IPS-15b (cell line): ENCODE measurements around the gene ATP5PD.
"Not testable (repeated sequence)": the region's sequence is repeated elsewhere in the genome, so short reads cannot be mapped to it uniquely, and the experiment has no call there.

ENCODE experiments used
- H3K27me3 ChIP-seq: one replicate; pipeline ENCODE4 v1.6.1; 2013; ENCODE audit warnings: low read length; ENCODE audit not compliant: control insufficient read depth, insufficient read depth
- H3K36me3 ChIP-seq: one replicate; pipeline ENCODE4 v1.6.1; 2013; ENCODE audit warnings: low read length; ENCODE audit not compliant: control insufficient read depth, insufficient read depth
- H3K4me1 ChIP-seq: one replicate; pipeline ENCODE4 v1.6.1; 2013; ENCODE audit warnings: mild to moderate bottlenecking, low read length; ENCODE audit not compliant: control insufficient read depth, insufficient read depth
- H3K4me3 ChIP-seq: one replicate; pipeline ENCODE4 v1.5.1; 2013; ENCODE audit warnings: low read depth, low read length
- H3K9ac ChIP-seq: one replicate; pipeline ENCODE4 v1.6.1; 2013; ENCODE audit warnings: low read depth, mild to moderate bottlenecking, low read length
- H3K9me3 ChIP-seq: one replicate; pipeline ENCODE4 v1.6.1; 2013; ENCODE audit warnings: mild to moderate bottlenecking, low read length; ENCODE audit not compliant: control insufficient read depth, insufficient read depth

The ATP5PD gene

DNA sequence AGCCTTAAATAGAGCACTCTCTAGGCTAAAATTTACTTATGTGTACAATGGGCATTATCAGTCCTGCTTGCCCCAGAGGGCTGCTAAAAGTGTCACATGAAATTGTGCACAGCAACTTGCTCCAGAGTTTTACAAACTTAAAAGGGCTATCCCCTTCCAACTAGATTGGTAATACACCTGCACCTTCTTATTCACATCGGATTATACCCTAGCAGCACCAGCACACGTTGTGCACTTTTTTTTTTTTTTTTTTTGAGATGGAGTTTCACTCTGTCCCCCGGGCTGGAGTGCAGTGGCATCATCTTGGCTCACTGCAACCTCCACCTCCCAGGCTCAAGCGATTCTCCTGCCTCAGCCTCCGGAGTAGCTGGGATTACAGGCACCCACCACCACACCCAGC, 3.0 kb downstream of the ATP5PD start:
- not testable (repeated sequence) for H3K27me3 ChIP-seq, H3K9ac ChIP-seq, H3K9me3 ChIP-seq, H3K4me3 ChIP-seq
- H3K4me1 ChIP-seq: peaks cover 17% of the 10 kb centered on the region
- H3K36me3 ChIP-seq: peaks cover 25% of the 10 kb centered on the region

GRCh38 chr17:75041656-75042280, 5.0 kb downstream of the ATP5PD start:
- Histone ChIP-seq H3K36me3 (peaks cover 31% of the 10 kb centered on the region), H3K4me1 (peaks cover 15% of the 10 kb centered on the region), H3K27me3 (no peaks in the 10 kb centered on the region), H3K4me3 (no peak overlapping the region), H3K9me3 (no peaks in the 10 kb centered on the region), H3K9ac (no peak overlapping the region)

DNA sequence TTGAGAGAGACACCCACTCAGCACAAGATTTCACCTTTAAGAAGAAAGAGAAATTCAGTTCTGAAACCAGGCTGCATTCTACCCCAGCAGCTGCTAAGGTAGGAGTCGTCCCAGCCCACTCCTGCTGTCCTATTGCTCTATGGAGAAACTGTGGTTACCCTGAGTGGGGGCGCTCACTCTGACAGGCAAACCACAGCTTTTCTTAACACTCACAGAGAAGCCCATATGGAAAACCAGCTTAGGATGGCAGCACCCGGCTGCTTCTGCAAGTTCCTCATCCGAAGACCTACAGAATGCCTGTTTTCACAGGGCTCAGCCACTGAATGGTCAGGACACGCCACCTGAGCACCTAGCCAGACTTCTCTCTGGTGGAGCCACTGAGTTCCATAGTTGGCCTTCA, 7.5 kb downstream of the ATP5PD start:
- Histone ChIP-seq H3K9ac (no peak overlapping the region), H3K27me3 (no peaks in the 10 kb centered on the region), H3K36me3 (peaks cover 31% of the 10 kb centered on the region), H3K4me1 (peaks cover 12% of the 10 kb centered on the region), H3K9me3 (no peaks in the 10 kb centered on the region), H3K4me3 (no peak overlapping the region)

DNA sequence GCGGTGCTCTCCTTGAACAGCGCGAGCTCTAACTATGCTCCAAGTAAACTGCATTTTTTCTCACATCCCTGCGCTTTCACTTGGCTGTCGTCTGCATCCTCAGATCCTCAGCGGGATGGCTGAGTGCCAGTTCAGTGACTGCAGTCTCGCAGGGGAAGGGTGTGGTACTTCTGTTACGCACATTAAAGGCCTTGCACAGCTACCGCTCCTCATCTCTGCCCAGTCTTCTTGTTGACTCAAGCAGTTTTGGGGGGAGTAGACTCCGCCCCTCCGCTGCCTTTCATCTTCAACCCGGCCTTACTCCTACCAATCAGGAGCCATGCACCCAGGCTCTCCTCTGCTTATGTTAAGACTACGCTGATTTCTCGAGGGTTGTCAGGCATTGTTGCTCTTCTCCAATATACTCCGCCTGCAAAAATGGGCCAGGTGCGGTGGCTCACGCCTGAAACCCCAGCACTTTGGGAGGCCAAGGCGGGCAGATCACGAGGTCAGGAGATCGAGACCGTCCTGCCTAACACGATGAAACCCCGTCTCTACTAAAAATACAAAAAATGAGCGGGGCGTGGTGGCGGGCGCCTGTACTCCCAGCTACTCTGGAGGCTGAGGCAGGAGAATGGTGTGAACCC, 10.0 kb downstream of the ATP5PD start:
- peaks cover 2% of the 10 kb centered on the region for H3K27me3 ChIP-seq
- peaks cover 26% of the 10 kb centered on the region for H3K36me3 ChIP-seq
- peaks cover 2% of the 10 kb centered on the region for H3K4me1 ChIP-seq
- H3K9me3 ChIP-seq: no peaks in the 10 kb centered on the region
- peak overlapping the region; percentile 8 for H3K9ac ChIP-seq
- H3K4me3 ChIP-seq: no peak overlapping the region

- Histone ChIP-seq H3K9me3 (no peaks in the 10 kb centered on the region), H3K36me3 (peaks cover 6% of the 10 kb centered on the region), H3K9ac (peak overlapping the region; percentile 97), H3K4me1 (no peaks in the 10 kb centered on the region), H3K4me3 (peak overlapping the region; percentile 86), H3K27me3 (peaks cover 2% of the 10 kb centered on the region)
Measured at GRCh38 chr17:75034236-75034908, 12.4 kb downstream of the ATP5PD start.

GRCh38 chr17:75033346-75034235, 13.2 kb downstream of the ATP5PD start:
- H3K9me3 ChIP-seq: no peaks in the 10 kb centered on the region
- H3K36me3 ChIP-seq: peaks cover 5% of the 10 kb centered on the region
- peak overlapping the region; percentile 86 for H3K4me3 ChIP-seq
- H3K9ac ChIP-seq: peak overlapping the region; percentile 68
- H3K4me1 ChIP-seq: no peaks in the 10 kb centered on the region
- H3K27me3 ChIP-seq: peaks cover 2% of the 10 kb centered on the region

- H3K36me3 ChIP-seq: no peaks in the 10 kb centered on the region
- H3K4me1 ChIP-seq: no peaks in the 10 kb centered on the region
- H3K4me3 ChIP-seq: peak overlapping the region; percentile 86
- no peaks in the 10 kb centered on the region for H3K9me3 ChIP-seq
- H3K9ac ChIP-seq: no peak overlapping the region
- peaks cover 2% of the 10 kb centered on the region for H3K27me3 ChIP-seq
Measured at GRCh38 chr17:75032720-75033280, 14.0 kb downstream of the ATP5PD start.

GRCh38 chr17:75031972-75032719, 14.6 kb downstream of the ATP5PD start:
- no peak overlapping the region for H3K4me3 ChIP-seq
- no peak overlapping the region for H3K9ac ChIP-seq
- H3K27me3 ChIP-seq: peaks cover 2% of the 10 kb centered on the region
- no peaks in the 10 kb centered on the region for H3K9me3 ChIP-seq
- H3K4me1 ChIP-seq: no peaks in the 10 kb centered on the region
- H3K36me3 ChIP-seq: no peaks in the 10 kb centered on the region

- H3K9me3 ChIP-seq: no peaks in the 10 kb centered on the region
- H3K9ac ChIP-seq: no peak overlapping the region
- H3K27me3 ChIP-seq: peaks cover 2% of the 10 kb centered on the region
- no peaks in the 10 kb centered on the region for H3K36me3 ChIP-seq
- H3K4me3 ChIP-seq: no peak overlapping the region
- H3K4me1 ChIP-seq: no peaks in the 10 kb centered on the region
Measured at GRCh38 chr17:75030161-75030560, 16.6 kb downstream of the ATP5PD start.

- not testable (repeated sequence) for H3K4me1 ChIP-seq, H3K4me3 ChIP-seq, H3K36me3 ChIP-seq, H3K27me3 ChIP-seq, H3K9me3 ChIP-seq, H3K9ac ChIP-seq
Measured at GRCh38 chr17:75026650-75027049, 20.1 kb downstream of the ATP5PD start.

GRCh38 chr17:75025398-75025734, 21.4 kb downstream of the ATP5PD start:
- not testable (repeated sequence) for H3K9me3 ChIP-seq, H3K4me3 ChIP-seq, H3K9ac ChIP-seq, H3K4me1 ChIP-seq, H3K27me3 ChIP-seq
- peaks cover 12% of the 10 kb centered on the region for H3K36me3 ChIP-seq
